Measurements from ENCODE around the gene DDA1.
A peak's percentile ranks its signal among the peaks of the same experiment; 100 is the strongest.
"Not testable (repeated sequence)": the region's sequence is repeated elsewhere in the genome, so short reads cannot be mapped to it uniquely, and the experiment has no call there.

The DDA1 gene

DNA sequence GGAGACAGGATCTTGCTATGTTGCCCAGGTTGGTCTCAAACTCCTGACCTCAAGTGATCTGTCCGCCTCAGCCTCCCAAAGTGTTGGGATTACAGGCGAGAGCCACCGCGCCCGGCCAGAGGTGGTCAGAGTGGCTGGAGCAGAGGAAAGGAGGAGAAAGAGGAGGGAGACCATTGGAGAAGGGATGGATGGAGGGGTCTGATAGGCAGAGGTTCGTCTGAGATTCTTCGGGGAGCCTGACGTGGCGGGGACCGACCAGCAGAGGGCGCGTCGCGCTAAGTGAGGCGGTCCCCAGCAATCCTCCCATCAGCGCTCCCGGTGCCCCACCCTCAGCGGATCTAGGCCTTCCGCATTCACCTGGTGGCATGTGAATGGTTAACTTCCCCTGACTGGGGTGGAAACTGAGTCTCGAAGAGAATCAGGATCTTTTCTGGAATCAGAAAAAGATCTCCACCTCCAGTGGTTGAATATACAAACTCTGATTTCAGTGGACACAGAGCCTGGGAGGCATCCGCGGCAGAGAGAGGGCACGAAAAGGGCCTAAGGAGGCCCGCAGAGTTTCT, 36.8 kb downstream of the DDA1 start:
- DNase-seq, result peak; percentile 75

DNA sequence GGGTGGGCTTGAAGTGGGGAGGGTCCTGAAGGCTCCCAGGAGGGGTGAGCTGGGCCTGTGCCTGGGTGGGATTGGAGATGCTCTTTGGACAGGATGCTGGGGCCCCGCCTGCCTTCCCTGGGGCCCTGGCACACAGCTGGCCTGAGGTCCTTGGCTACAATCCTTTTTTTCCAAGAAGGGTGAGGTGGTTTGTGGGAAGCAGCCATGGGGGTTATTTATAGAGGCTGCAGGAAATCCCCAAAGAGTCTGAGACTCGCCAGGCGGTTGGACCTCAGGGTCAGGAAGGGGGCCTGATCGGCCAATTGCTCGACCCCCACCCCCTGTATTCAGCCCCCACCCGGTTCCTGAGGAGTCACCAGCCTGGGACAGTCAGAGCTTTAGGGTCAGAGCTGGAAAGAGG, 38.0 kb downstream of the DDA1 start:
- no peak for DNase-seq

DNA sequence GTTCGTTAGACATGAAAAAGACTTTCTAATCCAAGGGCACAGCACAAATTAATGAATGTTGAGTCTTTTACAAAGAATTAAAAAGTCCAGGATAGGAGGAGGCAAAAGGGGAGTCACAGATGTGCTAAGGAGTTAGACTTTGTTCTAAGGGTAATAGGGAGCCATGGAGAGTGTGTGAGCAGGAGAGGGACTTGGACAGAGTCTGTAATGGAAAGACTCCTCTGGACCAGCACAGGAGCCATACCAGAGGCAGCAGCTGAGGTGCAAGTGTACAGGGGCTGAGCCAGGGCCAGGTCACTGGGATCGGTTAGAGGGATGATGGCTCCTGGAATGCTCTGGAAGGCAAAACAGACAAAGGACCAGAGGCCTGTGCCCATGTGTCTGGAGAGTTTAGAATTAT, 38.5 kb downstream of the DDA1 start:
- no peak for DNase-seq

DNA sequence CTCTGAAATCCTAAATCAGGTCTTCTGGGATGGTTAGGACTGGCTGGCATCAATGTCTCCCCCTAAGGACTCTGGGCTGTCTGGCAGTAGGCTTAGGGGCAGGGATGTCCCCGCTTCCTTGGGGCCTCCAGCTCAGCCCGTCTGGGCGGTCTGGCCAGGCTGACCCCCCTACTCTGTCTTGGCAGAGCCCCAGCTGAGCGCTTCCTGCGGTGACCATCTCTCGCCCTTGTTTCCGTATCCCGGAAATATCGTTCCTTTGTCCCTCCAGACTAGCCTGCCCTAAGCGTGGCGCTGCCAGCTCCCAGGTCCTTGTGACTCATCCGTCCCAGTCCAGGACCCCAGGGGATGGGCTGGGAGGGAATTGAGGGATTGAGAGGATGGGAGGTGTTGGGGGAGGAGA, 39.3 kb downstream of the DDA1 start:
- no peak for DNase-seq

DNA sequence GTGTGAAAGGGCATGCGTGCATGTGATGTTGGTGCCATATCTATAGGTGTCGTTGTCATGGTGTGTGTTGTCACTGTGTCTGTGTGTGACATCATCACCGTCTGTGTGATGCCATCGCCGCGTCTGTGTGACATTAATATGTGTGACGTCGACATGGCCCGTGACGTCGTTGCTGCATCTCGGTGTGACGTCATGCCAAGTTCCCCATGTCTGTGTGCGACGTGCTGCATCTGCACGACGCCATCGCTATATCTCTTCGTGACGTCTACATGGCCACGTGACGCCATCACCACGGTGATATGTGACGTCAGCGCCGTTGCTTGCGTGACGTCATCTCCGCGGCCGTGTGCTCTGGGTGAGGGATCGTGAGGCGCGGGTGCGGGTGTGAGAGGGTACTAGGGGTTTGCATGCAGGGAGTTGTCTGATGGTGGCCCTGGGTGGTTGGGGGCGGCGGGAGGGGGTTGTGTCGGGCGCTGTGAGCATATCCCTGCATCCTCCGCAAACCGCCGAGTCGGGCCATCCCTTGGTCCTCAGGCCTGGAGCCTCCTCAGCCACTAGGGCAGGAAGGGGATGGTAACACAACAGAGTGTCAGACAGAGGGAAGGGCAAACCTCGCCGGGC, 42.6 kb downstream of the DDA1 start:
- no peak for DNase-seq

DNA sequence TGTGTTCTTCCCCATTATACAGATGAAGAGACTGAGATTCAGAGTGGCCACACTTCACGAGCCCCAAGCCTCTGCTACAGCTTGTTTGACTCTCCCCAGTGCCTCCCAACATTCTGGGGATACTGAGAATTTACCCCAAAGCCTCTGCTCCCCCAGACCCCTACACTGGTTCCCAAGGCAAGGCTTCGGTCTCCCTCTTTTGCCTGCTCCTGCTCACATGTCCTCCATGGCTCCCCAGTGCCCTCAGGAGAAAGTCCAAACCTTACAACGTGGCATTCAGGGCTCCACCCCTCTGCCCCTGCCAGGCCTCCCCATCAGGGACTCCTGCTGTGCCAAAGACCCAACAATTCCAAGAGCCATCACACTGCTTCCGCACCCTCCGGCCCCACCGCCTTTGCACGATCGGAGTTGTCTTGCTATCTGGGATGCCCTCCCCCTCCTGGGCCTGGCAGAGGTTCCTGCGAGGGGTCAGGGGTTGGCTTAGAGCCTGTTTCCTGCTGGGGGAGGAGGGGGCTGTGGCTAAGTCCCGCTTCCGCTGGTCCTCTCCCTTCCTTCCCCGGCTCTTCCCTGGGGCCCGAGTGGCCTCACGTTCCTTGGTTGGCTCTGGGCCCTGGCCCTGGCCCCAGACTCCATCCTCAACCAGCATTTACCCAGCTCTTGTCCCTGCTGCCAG, 43.4 kb downstream of the DDA1 start:
- DNase-seq, result no peak

DNA sequence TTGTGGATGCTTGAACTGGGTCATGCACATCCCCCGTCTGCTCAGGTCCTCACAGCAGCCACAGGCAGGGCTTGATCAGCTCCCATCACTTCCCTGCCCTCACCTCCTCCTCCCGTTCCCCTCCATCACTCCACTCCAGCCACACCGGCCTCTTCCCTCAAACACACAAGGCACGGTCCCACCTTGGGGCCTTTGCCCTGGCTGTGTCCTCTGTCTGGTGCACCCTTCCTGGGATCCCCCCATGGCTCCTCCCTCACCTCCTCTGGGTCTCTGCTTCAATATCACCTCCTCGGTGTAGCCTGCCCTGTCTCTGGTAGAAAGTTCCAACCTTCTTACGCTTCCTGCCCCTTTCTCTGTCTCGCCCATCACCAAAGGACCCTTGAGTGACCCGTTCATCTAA, 44.0 kb downstream of the DDA1 start:
- no peak for DNase-seq

DNA sequence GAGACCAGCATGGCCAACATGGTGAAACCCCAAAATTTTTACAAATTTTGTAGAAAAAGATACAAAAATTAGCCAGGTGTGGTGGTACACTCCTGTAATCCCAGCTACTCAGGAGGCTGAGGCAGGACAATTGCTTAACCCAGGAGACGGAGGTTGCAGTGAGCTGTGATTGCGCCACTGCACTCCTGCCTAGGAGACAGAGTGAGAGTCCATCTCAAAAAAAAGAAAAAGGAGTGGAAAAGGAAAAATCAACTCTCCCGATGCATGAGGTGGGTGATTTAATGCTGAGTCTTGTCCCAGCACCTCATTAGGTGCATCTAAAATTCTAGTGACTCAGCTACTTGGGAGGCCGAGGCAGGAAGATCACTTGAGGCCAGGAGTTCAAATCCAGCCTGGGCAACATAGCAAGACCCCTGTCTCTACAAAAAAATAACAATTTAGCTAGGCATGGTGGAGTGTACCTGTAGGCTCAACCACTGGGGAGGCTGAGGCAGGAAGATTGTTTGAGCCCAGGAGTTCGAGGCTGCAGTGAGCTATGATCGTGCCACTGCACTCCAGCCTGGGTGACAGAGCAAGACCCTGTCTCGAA, 47.8 kb downstream of the DDA1 start:
- DNase-seq, result no peak

DNA sequence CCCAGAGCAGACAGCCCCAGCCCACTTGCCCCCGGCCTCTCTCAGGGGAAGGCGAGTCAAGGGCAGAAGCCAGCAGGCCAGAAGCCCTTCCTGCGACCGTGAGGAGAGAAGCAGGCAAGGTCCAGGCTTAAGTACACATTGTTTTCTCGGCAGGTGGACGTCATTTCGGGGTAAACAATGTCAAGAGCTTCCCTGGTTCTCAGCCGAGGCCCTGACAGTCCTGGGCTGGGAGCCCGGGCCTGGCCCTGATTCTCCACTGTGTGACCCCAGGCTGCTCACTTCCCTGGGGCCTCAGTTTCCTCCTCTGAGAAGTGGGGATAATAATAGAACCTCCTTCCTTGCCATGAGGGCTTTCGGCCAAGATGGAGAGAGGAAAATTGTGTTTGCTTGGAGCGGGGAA, 48.4 kb downstream of the DDA1 start:
- DNase-seq, result no peak

DNA sequence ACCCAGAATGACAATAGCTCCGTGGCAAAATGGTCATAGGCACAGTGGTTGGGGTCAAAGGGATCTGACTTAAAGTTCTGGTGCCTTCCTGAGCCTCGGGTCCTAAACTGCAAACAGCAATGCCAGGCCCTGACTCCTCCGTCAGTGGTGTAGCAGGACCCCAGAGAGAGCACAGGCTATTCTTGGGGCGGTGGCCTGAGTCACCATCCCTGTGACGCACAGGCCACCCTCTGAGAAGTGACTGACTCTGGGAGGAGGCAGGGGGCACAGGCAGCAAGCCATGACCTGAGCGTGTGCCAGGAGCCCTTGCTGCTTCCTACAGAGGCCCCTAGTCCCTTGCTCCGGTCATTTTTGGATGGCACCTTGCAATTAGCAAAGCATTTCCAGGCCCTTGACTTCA, 49.0 kb downstream of the DDA1 start:
- no peak for DNase-seq

DNA sequence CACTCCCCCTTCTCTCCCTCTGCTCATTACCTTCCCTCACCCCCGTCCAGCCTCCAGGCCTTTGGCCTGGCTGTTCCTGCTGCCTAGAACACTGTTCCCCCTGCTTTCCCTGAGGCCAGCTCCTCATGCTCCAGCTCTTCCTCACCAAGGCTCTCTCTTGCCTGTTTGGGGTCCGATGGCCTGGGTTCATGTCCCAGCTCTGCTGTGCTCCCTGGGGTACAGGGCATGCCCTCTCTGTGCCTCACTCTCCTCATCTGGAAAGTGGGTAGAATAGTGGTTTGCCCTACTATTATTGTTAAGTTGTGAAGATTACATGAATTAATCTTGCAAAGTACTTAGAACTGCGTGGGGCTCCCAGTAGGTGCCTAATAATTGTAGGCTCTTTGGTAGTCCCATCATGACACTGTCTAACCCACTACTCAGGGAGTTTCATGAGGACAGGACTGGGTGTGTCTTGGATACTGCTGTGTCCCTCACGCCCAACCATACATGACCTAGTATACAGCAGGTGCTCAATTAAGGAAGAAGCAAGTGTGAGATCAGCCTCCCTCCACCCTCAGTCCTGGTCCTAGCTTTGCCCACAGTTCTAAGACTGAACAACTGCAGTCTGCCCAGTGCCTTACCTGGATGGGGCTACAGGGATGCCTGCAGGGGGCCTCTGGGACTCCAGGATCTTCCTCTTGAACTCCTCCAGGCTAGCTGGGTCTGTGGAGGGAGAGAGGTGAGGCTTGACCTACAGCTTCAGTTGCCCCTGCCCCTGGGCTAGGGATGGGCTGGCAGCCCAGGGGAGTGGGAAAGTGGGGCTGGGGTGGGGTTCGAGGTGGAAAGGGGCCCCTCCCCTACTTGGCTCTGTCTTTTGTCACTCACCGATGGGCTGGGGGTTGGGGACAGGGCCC, 50.8 kb downstream of the DDA1 start:
- no peak for DNase-seq

DNA sequence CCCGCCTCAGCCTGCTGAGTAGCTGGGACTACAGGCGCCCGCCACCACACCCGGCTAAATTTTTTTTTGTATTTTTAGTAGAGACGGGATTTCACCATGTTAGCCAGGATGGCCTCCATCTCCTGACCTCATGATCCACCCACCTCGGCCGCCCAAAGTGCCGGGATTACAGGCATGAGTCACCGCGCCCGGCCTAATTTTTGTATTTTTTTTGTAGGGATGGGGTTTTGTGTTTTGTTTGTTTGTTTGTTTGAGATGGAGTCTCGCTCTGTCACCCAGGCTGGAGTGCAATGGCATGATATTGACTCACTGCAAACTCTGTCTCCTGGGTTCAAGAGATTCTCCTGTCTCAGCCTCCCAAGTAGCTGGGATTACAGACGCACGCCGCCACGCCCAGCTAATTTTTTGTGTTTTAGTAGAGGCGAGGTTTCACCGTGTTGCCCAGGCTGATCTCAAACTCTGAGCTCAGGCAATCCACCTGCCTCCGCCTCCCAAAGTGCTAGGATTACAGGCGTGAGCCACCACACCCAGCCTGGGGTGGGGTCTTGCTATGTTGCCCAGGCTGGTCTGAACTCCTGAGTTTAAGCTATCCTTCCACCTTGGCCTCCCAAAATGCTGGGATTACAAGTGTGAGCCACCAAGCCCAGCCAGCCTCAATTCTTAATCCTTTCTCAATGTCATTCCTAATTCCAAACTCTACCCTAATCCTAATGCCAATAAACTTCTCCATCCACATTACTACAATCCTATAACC, 54.7 kb downstream of the DDA1 start:
- DNase-seq, result not testable (repeated sequence)

DNA sequence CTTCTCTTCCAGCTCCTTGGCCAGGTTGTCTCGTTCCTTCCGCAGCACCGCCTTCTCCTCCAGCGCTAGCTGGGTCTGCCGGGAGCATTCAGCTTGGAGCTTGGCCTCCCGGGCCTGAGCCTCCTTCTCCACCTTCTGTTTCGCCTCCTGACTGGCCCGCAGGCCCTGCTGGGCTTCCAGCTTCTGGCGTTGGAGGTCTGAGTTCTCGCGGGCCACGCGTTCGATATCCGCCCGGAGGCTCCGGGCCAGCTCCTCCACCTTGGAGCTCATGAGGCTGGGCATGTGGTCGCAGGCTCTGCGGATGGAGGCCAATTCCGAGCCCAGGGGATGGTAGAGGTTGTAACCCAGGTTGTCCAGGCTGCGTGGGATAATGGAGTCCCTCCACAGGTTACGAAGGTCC, 56.0 kb downstream of the DDA1 start:
- no peak for DNase-seq

DNA sequence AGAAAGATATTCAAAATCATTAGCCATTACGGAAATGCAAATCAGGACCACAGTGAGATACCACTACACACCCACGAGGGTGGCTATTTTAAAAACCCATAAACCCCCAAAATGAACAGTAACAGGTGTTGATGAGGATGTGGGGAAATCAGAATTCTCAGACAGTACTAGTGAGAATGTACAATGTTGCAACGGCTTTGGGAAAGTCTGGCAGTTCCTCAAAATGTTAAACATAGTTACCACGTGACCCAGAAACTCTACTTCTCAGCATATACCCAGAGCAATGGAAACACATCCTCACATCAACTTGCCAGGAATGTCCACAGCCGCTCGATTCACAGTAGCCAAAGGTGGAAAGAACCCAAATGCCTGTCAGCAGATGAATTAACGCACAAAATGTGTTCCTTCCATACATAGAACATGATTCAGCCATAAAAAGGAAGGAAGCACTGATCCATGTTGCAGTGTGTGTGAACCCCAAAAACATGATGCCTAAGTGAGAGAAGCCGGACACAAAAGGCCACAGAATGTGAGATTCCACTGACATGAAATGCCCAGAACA, 60.7 kb downstream of the DDA1 start:
- no peak for DNase-seq
